Esophagus squamous epithelium (tissue), 4 donors: ENCODE results near the gene EAPP.

Source experiments
- CTCF ChIP-seq, 6 experiments: fragments of 450-650 bp in 4 of 6; fragments of 200-600 bp in 2 of 6; sonication (generic) in 2 of 6; IDR thresholded peaks; one replicate each; pipeline ENCODE4 v1.5.1; 2016 to 2019; ENCODE audit warnings: antibody characterized with exemption in 6 of 6, mild to moderate bottlenecking in 4 of 6, moderate library complexity in 4 of 6
- POLR2A ChIP-seq, 4 donors: fragments of 450-650 bp; IDR thresholded peaks; one replicate each; pipeline ENCODE4 v1.6.1; 2017; ENCODE audit warnings: antibody characterized with exemption in 4 of 4, mild to moderate bottlenecking in 4 of 4, moderate library complexity in 3 of 4

- TF ChIP-seq CTCF (IDR thresholded peaks at IDR 0.05) (no peak), POLR2A (IDR thresholded peaks at IDR 0.05) (no peak)
Measured at GRCh38 chr14:34554540-34555250, 15.2 kb upstream of the EAPP start.
